WERI-Rb-1 (cell line): Measurements from ENCODE around the gene BTBD6.

Experiments
- DNase-seq: peaks from one replicate; pipeline ENCODE4 v3.0.0-alpha.2; 2020
- H3K27ac ChIP-seq: fragments of 250-450 bp; sonication (Bioruptor Pico); 2 replicates; pipeline ENCODE4 v1.5.1; 2020; ENCODE audit warnings: mild to moderate bottlenecking, moderate library complexity
- H3K27me3 ChIP-seq: fragments of 250-450 bp; sonication (Bioruptor Pico); 2 replicates; pipeline ENCODE4 v1.5.1; 2021; ENCODE audit warnings: mild to moderate bottlenecking, low read depth, moderate library complexity; ENCODE audit not compliant: insufficient read depth, severe bottlenecking
- H3K36me3 ChIP-seq: fragments of 250-450 bp; sonication (Bioruptor Pico); 2 replicates; pipeline ENCODE4 v1.5.1; 2020; ENCODE audit warnings: mild to moderate bottlenecking, moderate library complexity
- H3K4me3 ChIP-seq: 2 replicates; pipeline ENCODE4 v1.5.1; 2011; ENCODE audit warnings: low read depth, mild to moderate bottlenecking, control low read depth, low read length
- H3K9me3 ChIP-seq: fragments of 250-450 bp; sonication (Bioruptor Pico); 2 replicates; pipeline ENCODE4 v1.5.1; 2021; ENCODE audit warnings: mild to moderate bottlenecking, moderate library complexity; ENCODE audit not compliant: severe bottlenecking
- TF ChIP-seq, protein P1 (sequence below): IDR thresholded peaks from 2 replicates; pipeline ENCODE4 v1.5.1; 2011; ENCODE audit warnings: low read depth, mild to moderate bottlenecking, control low read depth, inconsistent platforms, low read length

BTBD6 gene

DNA sequence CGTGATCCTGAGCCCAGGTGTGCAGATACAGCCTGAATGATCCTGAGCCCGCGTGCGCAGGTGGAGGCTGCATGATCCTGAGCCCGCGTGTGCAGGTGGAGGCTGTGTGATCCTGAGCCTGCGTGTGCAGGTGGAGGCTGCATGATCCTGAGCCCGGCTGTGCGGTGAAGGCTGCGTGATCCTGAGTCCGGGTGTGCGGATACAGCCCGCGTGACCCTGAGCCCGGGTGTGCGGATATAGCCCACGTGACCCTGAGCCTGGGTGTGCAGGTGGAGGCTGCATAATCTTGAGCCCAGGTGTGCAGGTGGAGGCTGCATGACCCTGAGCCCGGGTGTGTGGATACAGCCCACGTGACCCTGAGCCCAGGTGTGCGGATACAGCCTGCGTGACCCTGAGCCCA is 32.2 kb downstream of the BTBD6 start:
- TF ChIP-seq, protein P1, sequence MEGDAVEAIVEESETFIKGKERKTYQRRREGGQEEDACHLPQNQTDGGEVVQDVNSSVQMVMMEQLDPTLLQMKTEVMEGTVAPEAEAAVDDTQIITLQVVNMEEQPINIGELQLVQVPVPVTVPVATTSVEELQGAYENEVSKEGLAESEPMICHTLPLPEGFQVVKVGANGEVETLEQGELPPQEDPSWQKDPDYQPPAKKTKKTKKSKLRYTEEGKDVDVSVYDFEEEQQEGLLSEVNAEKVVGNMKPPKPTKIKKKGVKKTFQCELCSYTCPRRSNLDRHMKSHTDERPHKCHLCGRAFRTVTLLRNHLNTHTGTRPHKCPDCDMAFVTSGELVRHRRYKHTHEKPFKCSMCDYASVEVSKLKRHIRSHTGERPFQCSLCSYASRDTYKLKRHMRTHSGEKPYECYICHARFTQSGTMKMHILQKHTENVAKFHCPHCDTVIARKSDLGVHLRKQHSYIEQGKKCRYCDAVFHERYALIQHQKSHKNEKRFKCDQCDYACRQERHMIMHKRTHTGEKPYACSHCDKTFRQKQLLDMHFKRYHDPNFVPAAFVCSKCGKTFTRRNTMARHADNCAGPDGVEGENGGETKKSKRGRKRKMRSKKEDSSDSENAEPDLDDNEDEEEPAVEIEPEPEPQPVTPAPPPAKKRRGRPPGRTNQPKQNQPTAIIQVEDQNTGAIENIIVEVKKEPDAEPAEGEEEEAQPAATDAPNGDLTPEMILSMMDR = no peak
- Histone ChIP-seq H3K27me3 (no peaks in the 10 kb centered on the region), H3K36me3 (peaks cover 2% of the 10 kb centered on the region; the same call in 1 of the 2 replicates), H3K27ac (no peak overlapping the region), H3K9me3 (no peaks in the 10 kb centered on the region), H3K4me3 (no peak overlapping the region)
- no peak for DNase-seq

DNA sequence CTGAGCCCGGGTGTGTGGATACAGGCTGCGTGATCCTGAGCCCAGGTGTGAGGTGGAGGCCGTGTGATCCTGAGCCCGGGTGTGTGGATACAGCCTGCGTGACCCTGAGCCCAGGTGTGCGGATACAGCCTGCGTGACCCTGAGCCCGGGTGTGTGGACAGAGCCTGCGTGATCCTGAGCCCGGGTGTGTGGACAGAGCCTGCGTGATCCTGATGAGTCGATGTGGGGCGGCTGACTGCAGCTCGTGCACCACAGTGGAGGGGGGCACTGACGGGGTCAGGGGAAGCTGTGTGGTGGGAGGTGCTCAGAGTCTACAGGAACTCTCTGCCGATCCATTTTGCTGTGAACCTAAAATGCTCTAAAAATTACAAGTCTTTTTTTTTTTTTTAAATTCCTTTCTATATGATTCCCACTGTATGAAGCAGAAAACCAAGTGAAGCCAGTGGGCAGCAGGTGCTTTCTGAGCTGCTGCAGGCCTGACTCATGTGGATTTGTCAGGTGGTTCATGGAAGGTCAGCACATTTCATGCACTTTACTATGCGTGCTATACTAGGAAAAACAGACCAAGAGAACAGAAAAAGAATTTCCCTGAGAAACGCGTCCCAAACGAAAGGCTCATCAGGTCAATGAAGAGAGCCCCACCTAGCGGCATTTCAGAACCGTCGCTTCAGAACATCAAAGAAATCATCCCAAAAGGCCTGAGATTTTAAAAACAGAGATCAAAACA is 33.2 kb downstream of the BTBD6 start:
- H3K4me3 ChIP-seq = no peak overlapping the region
- peaks cover 2% of the 10 kb centered on the region; the same call in 1 of the 2 replicates for H3K36me3 ChIP-seq
- no peaks in the 10 kb centered on the region for H3K9me3 ChIP-seq
- DNase-seq = no peak
- no peaks in the 10 kb centered on the region for H3K27me3 ChIP-seq
- TF ChIP-seq, protein P1 = peak; percentile 67
- no peak overlapping the region for H3K27ac ChIP-seq

DNA sequence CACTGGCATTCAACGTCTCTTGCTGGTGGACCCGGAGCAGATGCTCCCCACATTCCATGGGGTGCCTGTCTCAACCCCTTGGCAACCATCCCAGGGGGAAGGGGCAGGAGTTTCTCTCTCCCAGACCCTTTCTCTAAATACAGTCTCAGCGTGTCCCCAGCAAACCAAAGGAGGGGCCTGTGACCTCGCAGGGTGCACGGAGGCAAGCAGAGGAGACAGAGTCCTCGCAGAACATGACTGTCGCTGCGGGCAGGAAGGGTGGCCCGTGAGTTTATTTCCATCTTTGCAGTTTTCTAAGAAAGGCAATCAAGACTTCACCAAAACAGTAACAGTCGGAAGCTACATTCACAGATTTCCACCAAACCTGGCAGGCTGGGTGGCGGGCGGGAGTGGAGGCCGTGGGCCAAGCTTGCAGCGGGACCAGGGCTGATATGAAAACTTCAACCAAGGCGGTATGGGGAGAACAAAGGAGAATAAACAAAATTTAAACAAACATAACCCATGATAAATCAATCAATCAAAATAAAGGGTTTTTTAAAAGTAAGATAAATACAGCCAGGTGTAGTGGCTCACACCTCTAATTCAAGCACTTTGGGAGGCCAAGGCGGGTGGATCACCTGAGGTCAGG is 33.9 kb downstream of the BTBD6 start:
- Histone ChIP-seq H3K36me3 (peaks cover 2% of the 10 kb centered on the region; the same call in 1 of the 2 replicates), H3K4me3 (no peak overlapping the region), H3K27me3 (no peaks in the 10 kb centered on the region), H3K9me3 (no peaks in the 10 kb centered on the region), H3K27ac (no peak overlapping the region)
- TF ChIP-seq, protein P1 = no peak
- DNase-seq = no peak

DNA sequence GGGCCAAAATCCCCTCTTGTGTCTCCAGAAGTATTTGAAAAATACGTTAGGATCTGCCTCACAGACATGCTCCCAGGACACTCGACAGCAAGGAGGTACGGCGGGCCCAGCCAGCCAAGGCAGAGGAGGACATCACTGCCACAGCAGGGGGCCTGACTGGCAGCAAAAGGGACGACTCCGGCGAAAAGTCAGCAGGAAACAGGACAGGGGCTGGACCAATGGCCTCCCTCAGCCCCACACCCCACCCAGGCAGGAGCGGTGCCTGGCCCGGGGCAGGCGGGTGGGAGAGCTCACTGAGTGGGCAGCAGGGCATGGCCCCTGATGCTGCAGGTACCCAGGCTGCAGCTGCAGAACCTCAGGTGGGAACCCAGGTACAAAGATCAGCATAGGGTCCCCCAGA is 34.7 kb downstream of the BTBD6 start:
- TF ChIP-seq, protein P1 = no peak
- no peak for DNase-seq

DNA sequence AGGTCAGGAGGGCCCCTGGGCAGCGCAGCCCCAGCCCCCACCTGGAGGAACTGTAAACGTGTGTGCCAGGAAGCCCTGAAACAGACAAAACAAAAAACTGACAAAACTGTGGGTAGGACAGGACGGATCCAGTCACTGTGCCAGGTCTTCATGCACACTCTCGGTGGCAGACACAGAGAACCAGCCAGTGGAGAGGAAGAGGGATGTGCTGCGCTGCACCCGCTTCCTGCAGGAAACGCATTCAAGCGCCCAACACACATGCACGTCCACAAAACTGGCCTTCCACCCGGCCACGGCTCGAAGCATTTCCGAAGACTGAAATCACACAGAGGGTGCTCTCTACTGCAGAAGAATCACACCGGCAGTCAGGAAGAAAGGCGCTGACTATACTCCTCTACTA is 35.6 kb downstream of the BTBD6 start:
- no peaks in the 10 kb centered on the region for H3K9me3 ChIP-seq
- peaks cover 2% of the 10 kb centered on the region; the same call in 1 of the 2 replicates for H3K36me3 ChIP-seq
- no peak for DNase-seq
- TF ChIP-seq, protein P1 = no peak
- no peaks in the 10 kb centered on the region for H3K27me3 ChIP-seq
- H3K4me3 ChIP-seq = no peak overlapping the region
- no peak overlapping the region for H3K27ac ChIP-seq

More for the DNA sequence above, 34.7 kb downstream of the BTBD6 start:
- Histone ChIP-seq H3K27me3 (no peaks in the 10 kb centered on the region), H3K4me3 (no peak overlapping the region), H3K27ac (no peak overlapping the region), H3K36me3 (peaks cover 2% of the 10 kb centered on the region; the same call in 1 of the 2 replicates), H3K9me3 (no peaks in the 10 kb centered on the region)
